GM12878 (cell line): Measurements from ENCODE around the gene SLC32A1.

ENCODE experiments used
- BACH1 ChIP-seq: fragments of 450-650 bp; IDR thresholded peaks from 2 replicates; pipeline ENCODE4 v1.6.1; 2017; ENCODE audit warnings: mild to moderate bottlenecking, borderline replicate concordance
- EP300 ChIP-seq, 2 experiments: fragments of 150-350 bp in 1 of 2; IDR thresholded peaks; 2 replicates each; pipeline ENCODE4 v1.6.1; 2011 to 2012; ENCODE audit warnings: low read depth in 2 of 2, low read length in 2 of 2, borderline replicate concordance in 1 of 2, improper control_type of control experiment in 1 of 2, inconsistent platforms in 1 of 2; ENCODE audit not compliant: control insufficient read depth in 1 of 2
- ETV6 ChIP-seq, 2 experiments: fragments of 450-650 bp in 1 of 2; IDR thresholded peaks in 1 of 2; conservative IDR thresholded peaks in 1 of 2; 2 replicates each; pipeline ENCODE4 v1.6.1; 2014; ENCODE audit warnings: antibody characterized with exemption in 1 of 2, borderline replicate concordance in 1 of 2, low read depth in 1 of 2, mild to moderate bottlenecking in 1 of 2, moderate library complexity in 1 of 2
- MXI1 ChIP-seq: fragments of 150-350 bp; IDR thresholded peaks from 2 replicates; pipeline ENCODE4 v1.6.1; 2011; ENCODE audit warnings: low read depth, mild to moderate bottlenecking, inconsistent platforms, low read length, improper control_type of control experiment
- NKRF ChIP-seq: fragments of 450-650 bp; conservative IDR thresholded peaks from 2 replicates; pipeline ENCODE4 v1.6.1; 2017; ENCODE audit warnings: mild to moderate bottlenecking, moderate library complexity
- NR2F1 ChIP-seq: fragments of 450-650 bp; conservative IDR thresholded peaks from 2 replicates; pipeline ENCODE4 v1.6.1; 2017; ENCODE audit warnings: mild to moderate bottlenecking
- POLR2A ChIP-seq: IDR thresholded peaks from 2 replicates; pipeline ENCODE4 v1.6.1; 2011; ENCODE audit warnings: low read depth, mild to moderate bottlenecking, low read length
- POLR2AphosphoS2 ChIP-seq: IDR thresholded peaks from 2 replicates; pipeline ENCODE4 v1.6.1; 2011; ENCODE audit warnings: low read depth, mild to moderate bottlenecking, low read length, improper control_type of control experiment, moderate library complexity
- SRF ChIP-seq, 2 experiments: IDR thresholded peaks; 2 replicates each; pipeline ENCODE4 v1.6.1; 2011; ENCODE audit warnings: low read depth in 2 of 2, low read length in 2 of 2, mild to moderate bottlenecking in 1 of 2, moderate library complexity in 1 of 2
- WRNIP1 ChIP-seq: IDR thresholded peaks from 2 replicates; pipeline ENCODE4 v1.6.1; 2011; ENCODE audit warnings: low read depth, low read length, improper control_type of control experiment, borderline replicate concordance
- ZBTB40 ChIP-seq: fragments of 450-650 bp; IDR thresholded peaks from 2 replicates; pipeline ENCODE4 v1.6.1; 2016; ENCODE audit warnings: mild to moderate bottlenecking, moderate library complexity, borderline replicate concordance
- ZSCAN29 ChIP-seq: fragments of 450-650 bp; IDR thresholded peaks from 2 replicates; pipeline ENCODE4 v1.6.1; 2017; ENCODE audit warnings: mild to moderate bottlenecking, moderate library complexity
- TF ChIP-seq, protein P1 (sequence below), 3 experiments: IDR thresholded peaks in 2 of 3; conservative IDR thresholded peaks in 1 of 3; 2 replicates each; pipeline ENCODE4 v1.5.1; 2011; ENCODE audit warnings: low read depth in 3 of 3, low read length in 3 of 3, mild to moderate bottlenecking in 3 of 3, control low read depth in 2 of 3, moderate library complexity in 2 of 3, inconsistent platforms in 1 of 3, mixed read lengths in 1 of 3; ENCODE audit not compliant: control insufficient read depth in 2 of 3, insufficient read depth in 1 of 3; ENCODE audit errors: extremely low read depth in 1 of 3
- TF ChIP-seq, protein P2 (sequence below): fragments of 450-650 bp; formaldehyde crosslinking; IDR thresholded peaks from 2 replicates; pipeline ENCODE4 v1.4.0; 2022; ENCODE audit warnings: mild to moderate bottlenecking, moderate library complexity

DNA sequence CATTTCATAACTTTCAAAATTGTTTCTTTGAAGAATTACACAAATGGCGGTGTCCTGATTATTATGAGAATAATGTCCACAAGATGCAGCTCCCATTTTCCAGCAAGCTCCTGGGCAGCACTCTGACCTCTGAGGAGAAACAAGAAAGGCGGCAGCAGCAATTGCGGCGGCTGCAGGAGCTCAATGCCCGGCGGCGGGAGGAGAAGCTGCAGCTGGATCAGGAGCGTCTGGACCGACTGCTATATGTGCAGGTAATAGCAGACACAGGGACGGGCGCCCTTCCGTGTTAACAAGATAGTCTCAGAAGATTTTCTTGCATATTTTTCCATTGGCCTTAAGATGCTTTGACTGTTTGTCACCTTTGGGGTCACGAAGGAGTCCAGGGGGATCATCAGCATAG lies 30.6 kb downstream of the SLC32A1 start:
- TF ChIP-seq NR2F1 (no peak), SRF (IDR thresholded peaks at IDR 0.05; ENCODE audit: low read depth in 2 of 2, low read length in 2 of 2) (no peak), EP300 (IDR thresholded peaks at IDR 0.05; ENCODE audit: borderline replicate concordance in 1 of 2, control insufficient read depth in 1 of 2, low read depth in 2 of 2, low read length in 2 of 2) (no peak), NKRF (no peak), WRNIP1 (no peak), ETV6 (conservative IDR thresholded peaks at IDR 0.05 in 1 of 2, IDR thresholded peaks at IDR 0.05 in 1 of 2; ENCODE audit: borderline replicate concordance in 1 of 2, low read depth in 1 of 2) (no peak), ZBTB40 (no peak), ZSCAN29 (no peak), POLR2AphosphoS2 (no peak), POLR2A (no peak), BACH1 (no peak), MXI1 (no peak)
- TF ChIP-seq, protein P1, sequence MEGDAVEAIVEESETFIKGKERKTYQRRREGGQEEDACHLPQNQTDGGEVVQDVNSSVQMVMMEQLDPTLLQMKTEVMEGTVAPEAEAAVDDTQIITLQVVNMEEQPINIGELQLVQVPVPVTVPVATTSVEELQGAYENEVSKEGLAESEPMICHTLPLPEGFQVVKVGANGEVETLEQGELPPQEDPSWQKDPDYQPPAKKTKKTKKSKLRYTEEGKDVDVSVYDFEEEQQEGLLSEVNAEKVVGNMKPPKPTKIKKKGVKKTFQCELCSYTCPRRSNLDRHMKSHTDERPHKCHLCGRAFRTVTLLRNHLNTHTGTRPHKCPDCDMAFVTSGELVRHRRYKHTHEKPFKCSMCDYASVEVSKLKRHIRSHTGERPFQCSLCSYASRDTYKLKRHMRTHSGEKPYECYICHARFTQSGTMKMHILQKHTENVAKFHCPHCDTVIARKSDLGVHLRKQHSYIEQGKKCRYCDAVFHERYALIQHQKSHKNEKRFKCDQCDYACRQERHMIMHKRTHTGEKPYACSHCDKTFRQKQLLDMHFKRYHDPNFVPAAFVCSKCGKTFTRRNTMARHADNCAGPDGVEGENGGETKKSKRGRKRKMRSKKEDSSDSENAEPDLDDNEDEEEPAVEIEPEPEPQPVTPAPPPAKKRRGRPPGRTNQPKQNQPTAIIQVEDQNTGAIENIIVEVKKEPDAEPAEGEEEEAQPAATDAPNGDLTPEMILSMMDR (IDR thresholded peaks at IDR 0.05 in 2 of 3, conservative IDR thresholded peaks at IDR 0.05 in 1 of 3; ENCODE audit: control insufficient read depth in 2 of 3, extremely low read depth in 1 of 3, insufficient read depth in 1 of 3, low read depth in 3 of 3, low read length in 3 of 3) = no peak
- TF ChIP-seq, protein P2, sequence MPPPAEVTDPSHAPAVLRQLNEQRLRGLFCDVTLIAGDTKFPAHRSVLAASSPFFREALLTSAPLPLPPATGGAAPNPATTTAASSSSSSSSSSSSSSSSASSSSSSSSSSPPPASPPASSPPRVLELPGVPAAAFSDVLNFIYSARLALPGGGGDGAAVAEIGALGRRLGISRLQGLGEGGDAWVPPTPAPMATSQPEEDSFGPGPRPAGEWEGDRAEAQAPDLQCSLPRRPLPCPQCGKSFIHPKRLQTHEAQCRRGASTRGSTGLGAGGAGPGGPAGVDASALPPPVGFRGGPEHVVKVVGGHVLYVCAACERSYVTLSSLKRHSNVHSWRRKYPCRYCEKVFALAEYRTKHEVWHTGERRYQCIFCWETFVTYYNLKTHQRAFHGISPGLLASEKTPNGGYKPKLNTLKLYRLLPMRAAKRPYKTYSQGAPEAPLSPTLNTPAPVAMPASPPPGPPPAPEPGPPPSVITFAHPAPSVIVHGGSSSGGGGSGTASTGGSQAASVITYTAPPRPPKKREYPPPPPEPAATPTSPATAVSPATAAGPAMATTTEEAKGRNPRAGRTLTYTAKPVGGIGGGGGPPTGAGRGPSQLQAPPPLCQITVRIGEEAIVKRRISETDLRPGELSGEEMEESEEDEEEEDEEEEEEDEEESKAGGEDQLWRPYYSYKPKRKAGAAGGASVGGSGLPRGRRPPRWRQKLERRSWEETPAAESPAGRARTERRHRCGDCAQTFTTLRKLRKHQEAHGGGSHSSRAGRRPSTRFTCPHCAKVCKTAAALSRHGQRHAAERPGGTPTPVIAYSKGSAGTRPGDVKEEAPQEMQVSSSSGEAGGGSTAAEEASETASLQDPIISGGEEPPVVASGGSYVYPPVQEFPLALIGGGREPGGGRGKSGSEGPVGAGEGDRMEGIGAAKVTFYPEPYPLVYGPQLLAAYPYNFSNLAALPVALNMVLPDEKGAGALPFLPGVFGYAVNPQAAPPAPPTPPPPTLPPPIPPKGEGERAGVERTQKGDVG (CRISPR knock-in tag) = no peak
